Subcutaneous adipose tissue (tissue), 4 donors: ENCODE data around the gene MARCKS. TPM values are rescaled to one million over a fixed set of nuclear protein-coding genes. Genes with fewer than 3 reads are reported as not detected.

Experiments used
- CTCF ChIP-seq: fragments of 450-650 bp; IDR thresholded peaks from one replicate; pipeline ENCODE4 v1.5.1; 2016; ENCODE audit warnings: low read depth, mild to moderate bottlenecking, control low read depth, antibody characterized with exemption, moderate library complexity
- total RNA-seq, 4 donors: library from RNA; depleted of rRNA; stranded (reverse); fragments of >200 nt; gene quantifications; one replicate each; pipeline ENCODE4 v1.1.0, GENCODE V29; 2016

MARCKS gene
- total RNA-seq, 4 donors from 2014 or later, result 18.4 to 48.8 (median 22.3) TPM

GRCh38 chr6:113873043-113873667 lies 16.0 kb downstream of the MARCKS start:
- no peak for TF ChIP-seq CTCF

GRCh38 chr6:113875470-113875869 lies 18.3 kb downstream of the MARCKS start:
- no peak for TF ChIP-seq CTCF

GRCh38 chr6:113876695-113877094 lies 19.6 kb downstream of the MARCKS start:
- TF ChIP-seq CTCF, result no peak

- TF ChIP-seq CTCF, result no peak
Measured at GRCh38 chr6:113879186-113880096, 22.3 kb downstream of the MARCKS start.

GRCh38 chr6:113881478-113881980 lies 24.4 kb downstream of the MARCKS start:
- TF ChIP-seq CTCF, result no peak

GRCh38 chr6:113882336-113883022 lies 25.3 kb downstream of the MARCKS start:
- no peak for TF ChIP-seq CTCF

- TF ChIP-seq CTCF, result no peak
Measured at GRCh38 chr6:113884011-113884410, 26.9 kb downstream of the MARCKS start.
